Measurements from ENCODE around the gene RNASE7.
"Not testable (repeated sequence)": the region's sequence is repeated elsewhere in the genome, so short reads cannot be mapped to it uniquely, and the experiment has no call there.

RNASE7 gene, protein sequence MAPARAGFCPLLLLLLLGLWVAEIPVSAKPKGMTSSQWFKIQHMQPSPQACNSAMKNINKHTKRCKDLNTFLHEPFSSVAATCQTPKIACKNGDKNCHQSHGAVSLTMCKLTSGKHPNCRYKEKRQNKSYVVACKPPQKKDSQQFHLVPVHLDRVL

GRCh38 chr14:21041676-21042433 is at the start of gene RNASE7:
TSS of gene RNASE7 (plus strand) at chr14:21042362. CDS start at chr14:21042993, 631 bp downstream.
- DNase-seq, result no peak

DNA sequence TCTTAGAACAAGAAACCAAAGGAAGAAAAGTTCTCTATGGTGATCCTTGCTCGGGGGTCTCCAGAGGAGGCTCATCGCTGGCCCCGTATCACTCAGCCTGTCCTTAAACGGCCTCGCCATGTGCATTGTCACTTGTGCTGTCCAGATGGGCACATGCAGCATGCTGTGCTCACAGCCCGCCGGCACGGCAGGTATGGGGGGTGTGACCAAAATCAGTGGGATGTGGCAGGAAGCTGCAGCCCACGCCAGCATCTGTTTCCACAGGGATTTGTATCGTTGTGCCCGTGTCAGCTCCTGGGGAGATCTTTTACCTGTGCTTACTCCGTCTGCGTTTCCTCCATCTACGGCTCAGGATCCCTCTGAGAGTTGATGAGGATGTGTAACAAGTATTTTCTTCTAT is 45.6 kb upstream of the RNASE7 start:
- no peak for DNase-seq

GRCh38 chr14:20997115-20997514 is 45.0 kb upstream of the RNASE7 start:
- DNase-seq, result no peak

- no peak for DNase-seq
Measured at GRCh38 chr14:20997564-20997963, 44.6 kb upstream of the RNASE7 start.

DNA sequence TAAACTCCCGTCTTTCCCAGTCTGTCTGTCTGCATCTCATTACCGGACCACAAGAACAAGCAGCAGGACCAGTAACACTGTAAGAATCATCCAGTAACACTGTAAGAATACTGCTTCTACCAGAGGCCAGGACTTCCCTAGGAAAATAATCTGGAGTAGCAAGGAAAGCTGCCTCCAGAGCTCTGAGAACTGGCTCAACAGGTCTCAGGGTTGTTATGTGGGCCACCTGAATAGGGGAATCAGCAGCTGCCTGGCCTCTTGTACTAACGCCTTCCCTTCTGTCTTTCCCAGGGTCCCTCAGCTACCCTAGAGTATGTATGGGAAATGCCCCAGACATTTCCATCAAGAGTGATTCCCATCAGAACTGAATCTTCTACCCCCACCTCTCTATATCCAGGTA is 44.0 kb upstream of the RNASE7 start:
- DNase-seq, result no peak

GRCh38 chr14:20998674-20999366 is 43.3 kb upstream of the RNASE7 start, which contains the start of gene SLC39A2:
TSS of gene SLC39A2 (plus strand) at chr14:20999293. CDS start at chr14:20999447, 154 bp downstream.
- no peak for DNase-seq

DNA sequence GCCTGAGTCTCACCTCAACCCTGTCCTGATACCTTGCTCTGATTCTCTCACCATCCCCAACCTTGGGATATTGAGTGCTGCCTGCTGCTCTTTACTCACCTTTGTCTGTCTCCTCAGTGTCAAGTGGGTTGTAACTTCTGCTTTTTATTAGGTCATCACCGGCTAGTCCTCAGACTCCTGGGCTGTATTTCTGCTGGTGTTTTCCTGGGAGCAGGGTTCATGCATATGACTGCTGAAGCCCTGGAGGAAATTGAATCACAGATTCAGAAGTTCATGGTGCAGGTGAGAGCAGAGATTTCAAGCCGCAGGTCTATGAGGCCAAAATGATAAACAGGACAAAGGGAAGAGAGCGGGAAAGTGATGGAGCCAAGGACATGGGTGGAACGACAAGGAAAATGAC is 42.6 kb upstream of the RNASE7 start:
- no peak for DNase-seq

DNA sequence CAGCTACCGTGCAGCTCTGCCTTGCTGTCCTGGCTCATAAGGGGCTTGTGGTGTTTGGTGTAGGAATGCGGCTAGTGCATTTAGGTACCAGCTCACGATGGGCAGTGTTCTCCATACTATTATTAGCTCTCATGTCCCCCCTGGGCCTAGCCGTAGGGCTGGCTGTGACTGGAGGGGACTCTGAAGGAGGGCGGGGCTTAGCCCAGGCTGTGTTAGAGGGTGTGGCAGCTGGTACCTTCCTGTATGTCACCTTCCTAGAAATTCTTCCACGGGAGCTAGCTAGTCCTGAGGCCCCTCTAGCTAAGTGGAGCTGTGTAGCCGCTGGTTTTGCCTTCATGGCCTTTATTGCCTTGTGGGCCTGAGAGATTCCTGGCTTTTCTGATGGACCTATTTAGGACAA is 40.9 kb upstream of the RNASE7 start:
- no peak for DNase-seq

DNA sequence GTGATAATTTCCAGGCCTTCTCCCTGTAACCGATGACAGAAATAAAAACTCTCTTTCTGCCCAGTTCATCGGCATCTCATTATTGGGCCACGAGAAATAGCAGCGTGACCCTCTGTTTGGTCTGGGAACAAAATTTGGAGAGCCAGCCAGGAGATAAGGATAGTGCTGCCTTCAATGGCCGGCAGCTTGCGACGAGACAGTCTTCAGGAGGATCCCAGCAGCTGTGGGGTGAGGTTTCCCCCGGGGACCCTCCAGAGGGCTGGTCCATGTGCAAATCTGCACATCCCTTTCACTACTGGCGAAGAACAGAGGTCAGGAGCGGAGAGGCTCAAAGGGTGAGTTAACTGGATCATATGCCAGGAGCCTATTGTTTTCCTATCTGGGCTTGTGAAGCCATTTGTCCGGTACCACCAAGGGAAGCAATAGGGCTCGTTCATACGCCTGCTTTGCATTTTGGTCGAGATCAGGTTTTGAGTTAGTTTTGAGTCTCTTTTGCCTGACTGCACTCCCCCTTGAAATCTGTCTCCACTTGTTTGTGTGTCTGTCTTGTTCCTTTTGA is 38.3 kb upstream of the RNASE7 start:
- no peak for DNase-seq

- not testable (repeated sequence) for DNase-seq
Measured at GRCh38 chr14:21009721-21010120, 32.4 kb upstream of the RNASE7 start.

DNA sequence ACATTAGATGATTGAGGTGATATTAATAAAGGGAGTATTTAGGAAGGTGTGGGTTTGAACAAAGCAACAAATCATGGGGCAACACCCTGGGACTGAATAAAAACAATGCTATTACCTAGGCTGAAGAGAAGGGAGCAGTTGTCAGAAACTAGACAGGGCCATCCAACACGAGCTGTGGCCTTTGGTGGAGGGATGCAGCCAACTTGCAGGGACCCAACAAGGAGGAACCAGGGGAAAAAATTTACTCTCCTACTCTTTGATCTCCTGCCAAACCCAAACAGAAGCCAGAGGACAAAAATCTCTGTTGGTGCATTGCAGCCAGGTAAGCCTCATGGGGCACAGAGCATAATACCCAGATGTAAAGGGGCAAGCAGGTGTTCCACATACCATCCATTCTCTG is 31.0 kb upstream of the RNASE7 start:
- DNase-seq, result no peak

DNA sequence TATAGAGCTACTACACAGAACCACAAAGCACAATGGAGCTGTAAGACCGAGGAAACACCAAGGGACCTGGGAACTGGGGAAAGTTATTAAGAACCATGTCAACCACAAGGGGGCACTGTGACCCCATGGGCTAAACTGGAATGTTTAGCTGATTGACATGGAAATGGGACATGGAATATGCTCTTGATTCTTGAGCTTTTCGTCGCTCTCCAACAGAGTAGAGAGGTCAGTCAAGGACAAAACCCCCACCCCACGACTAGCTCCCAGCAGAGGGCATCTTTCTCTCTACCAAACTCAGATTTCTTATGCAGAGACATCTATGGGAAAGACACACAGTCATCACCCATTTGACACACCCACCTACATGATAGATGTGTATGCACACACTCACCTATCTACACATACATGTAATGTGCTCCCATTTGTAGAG is 27.4 kb upstream of the RNASE7 start:
- peak; percentile 72 for DNase-seq

- no peak for DNase-seq
Measured at GRCh38 chr14:21015312-21015711, 26.9 kb upstream of the RNASE7 start.

DNA sequence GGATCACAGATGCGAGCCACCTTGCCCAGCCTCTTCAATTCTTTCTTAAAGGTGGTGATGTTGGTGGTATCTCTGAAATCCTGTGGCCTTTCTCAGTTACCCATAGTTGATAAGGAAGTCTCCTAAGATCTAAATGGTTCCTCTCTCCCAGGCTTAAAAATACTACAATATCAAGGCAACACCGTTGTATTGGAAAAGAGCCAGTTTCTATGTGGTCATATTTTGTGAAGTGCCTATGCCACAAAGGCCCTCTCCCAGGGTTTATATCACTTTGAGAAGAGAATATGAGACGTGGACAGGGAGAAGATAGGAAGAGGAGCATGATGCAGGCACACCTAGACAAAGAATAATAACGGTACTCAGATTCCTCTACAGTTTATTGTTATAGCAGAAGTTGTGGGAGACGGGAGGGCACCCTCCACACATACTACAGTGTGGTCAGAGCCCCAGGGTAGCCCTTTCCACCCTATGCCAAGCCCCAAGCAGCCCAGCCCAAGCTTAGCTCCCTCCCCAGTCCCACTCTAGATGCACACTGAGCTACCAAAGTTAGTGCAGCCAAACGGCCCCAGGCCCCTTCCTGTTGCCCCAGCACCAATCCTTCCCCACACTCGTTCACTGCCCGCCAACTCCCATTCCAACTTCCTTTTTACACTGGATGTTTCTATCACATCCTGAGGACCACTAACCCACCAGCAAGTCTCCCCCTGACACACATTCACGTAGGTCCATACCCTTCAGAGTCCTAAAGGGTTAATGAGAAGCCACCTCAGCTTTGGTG is 25.6 kb upstream of the RNASE7 start:
- no peak for DNase-seq

- no peak for DNase-seq
Measured at GRCh38 chr14:21017528-21018245, 24.5 kb upstream of the RNASE7 start.

DNA sequence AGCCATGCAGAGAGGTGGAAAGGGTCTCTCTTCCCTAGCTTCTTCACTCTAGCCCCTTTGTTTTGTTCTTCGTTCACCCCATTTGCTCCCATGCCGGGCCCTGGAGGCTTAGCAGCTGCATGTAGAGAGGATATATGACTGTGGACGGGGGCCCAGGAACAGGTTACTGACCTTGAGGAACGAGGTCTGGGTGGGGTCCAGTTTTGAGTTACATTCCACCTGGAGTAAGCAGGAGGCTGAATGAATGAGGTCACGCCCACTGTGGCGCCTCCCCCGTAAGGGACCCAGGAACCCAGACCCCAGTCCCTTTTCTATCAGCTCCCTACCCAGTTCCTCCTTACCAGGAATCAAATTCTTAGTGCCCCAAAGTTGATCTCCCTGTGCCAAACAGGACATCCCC is 23.9 kb upstream of the RNASE7 start:
- no peak for DNase-seq

DNA sequence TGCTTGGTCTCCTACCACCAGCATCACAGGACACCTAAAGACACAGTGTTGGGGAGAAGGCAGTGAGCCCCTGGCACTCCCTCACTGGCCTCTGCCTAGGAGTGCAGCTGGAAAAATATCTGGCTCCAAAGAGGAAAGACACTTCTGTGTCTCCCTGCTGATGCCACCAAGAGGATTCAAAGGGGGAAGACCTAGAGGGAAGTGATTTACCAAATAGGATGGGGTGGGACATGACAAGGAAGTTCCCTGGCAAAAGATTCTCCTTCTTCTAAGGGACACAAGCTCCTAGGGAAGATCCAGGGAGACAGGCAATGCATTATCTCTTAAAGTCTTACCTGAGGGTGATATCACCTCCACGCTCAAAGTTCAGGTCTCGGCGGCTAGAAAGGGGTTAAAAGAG is 23.4 kb upstream of the RNASE7 start:
- no peak for DNase-seq

DNA sequence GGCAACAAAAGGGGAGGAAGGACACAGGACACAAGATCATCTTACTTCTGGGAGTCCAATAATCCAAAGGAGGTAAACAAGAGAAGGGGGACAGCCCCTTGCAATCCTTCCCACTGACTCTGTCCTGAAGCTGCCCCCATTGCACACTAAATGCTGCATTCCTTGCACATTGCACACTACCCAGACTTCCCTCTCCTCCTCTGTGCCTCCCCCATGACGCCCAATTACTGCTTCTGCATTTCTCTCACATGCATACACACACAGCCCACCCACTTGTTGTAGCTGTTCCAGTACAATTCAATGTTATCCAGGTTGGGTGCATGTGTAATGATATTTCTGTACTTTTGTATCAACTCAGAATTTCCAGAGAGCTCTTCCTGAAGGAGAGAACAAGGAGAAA is 22.8 kb upstream of the RNASE7 start:
- no peak for DNase-seq

DNA sequence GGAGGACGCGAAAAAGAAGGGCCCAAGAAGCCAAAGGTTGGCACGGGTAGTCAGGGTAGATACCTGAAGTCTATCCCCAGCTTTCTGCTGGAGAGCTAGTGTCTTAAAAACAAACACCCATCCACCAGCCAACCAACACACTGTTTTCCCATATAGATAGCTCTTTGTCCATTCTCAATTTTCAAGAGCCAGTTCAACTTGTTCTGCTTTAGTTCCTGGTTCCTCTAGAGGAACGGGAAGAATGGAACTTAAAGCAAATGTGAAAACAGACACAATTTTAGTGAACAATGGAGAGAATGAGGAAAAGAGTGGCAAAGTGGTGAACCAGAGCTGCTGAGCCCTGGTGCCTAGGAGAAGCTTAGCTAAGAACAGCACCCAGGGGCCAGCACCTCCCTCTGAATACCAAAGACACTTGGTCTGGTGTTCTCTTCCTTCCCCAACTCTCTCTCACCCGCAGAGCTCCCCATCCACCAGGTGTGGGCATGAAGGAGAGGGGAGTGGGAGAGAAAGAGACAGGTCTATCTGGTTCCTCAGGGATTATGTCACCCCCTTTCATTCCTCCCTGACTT is 21.1 kb upstream of the RNASE7 start:
- no peak for DNase-seq

DNA sequence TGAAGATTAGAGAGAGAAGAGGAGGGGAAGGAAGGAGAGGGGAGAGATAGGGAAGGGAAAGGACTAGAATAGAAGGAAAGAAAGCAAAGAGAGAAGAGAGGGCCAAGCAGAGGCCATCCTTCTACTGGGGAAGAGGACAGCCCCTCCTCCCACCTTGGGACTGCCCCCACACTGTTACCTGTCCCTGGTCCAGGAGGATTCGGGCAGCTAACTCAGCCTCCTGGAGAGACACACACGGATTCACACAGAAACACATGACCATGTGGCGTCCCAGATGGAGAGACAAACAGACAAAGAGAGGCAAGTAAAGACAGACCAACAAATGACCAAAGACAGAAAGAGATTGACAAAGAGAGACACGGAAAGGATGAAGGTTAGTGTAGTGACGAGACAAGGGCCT is 19.5 kb upstream of the RNASE7 start:
- no peak for DNase-seq

DNA sequence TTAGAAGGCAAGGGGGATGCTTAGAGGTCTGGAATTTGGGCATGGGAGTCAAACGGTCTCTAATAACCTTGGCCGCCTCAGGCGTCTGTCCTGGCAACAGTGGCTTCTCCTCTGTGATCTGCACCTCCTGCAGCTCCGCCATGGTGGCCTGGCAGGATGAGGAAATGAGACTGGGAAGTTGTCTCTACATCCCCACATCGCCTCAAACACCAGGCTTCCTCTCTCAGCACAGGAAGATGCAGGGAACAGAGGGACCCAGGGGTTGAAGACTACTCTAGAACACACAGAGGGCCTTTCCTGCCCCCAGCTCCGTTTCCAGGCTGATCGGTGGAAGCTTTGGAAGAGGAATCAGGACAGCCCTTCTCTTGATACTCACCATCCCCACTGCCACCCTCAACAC is 19.0 kb upstream of the RNASE7 start:
- no peak for DNase-seq
